WTC11 (cell line): ENCODE results near the gene CLCNKB. TPM values are rescaled to one million over a fixed set of nuclear protein-coding genes. Genes with fewer than 3 reads are reported as not detected.
"Not testable (repeated sequence)": the region's sequence is repeated elsewhere in the genome, so short reads cannot be mapped to it uniquely, and the experiment has no call there.

Experiments
- ATAC-seq: fragments of 200-7000 bp; cut with Tn5 transposase; 2 replicates; pipeline ENCODE4 v1.10.0; 2021; ENCODE audit warnings: mild to moderate bottlenecking, moderate library complexity
- CTCF ChIA-PET: fragments of 300-600 bp; sonication (Branson Sonifier 250); formaldehyde crosslinking; loops from one replicate; lab custom pipeline; 2021; ENCODE audit warnings: antibody characterized with exemption; lab: Charles Lee
- POLR2A ChIA-PET: fragments of 350-600 bp; sonication (Branson Sonifier 250); formaldehyde crosslinking; loops from one replicate; lab custom pipeline; 2021; ENCODE audit warnings: antibody characterized with exemption; lab: Charles Lee
- DNase-seq: peaks from one replicate; pipeline ENCODE4 v3.0.0; 2021; ENCODE audit warnings: low spot score
- H3K27ac Mint-ChIP-seq: 2 replicates; pipeline ENCODE4 v1.8.0; 2021; ENCODE audit warnings: mixed read lengths
- H3K27me3 Mint-ChIP-seq: 2 replicates; pipeline ENCODE4 v1.8.0; 2021; ENCODE audit warnings: low read depth, mild to moderate bottlenecking, moderate library complexity, mixed read lengths
- H3K36me3 Mint-ChIP-seq: 2 replicates; pipeline ENCODE4 v1.8.0; 2021; ENCODE audit warnings: mixed read lengths
- H3K4me1 Mint-ChIP-seq: 2 replicates; pipeline ENCODE4 v1.8.0; 2022; ENCODE audit warnings: mixed read lengths
- H3K4me3 Mint-ChIP-seq: 2 replicates; pipeline ENCODE4 v1.8.0; 2021; ENCODE audit warnings: mild to moderate bottlenecking, moderate library complexity, mixed read lengths
- H3K9me3 Mint-ChIP-seq: 2 replicates; pipeline ENCODE4 v1.8.0; 2021; ENCODE audit warnings: mixed read lengths
- FOXK1 ChIP-seq: sonication (generic); formaldehyde crosslinking; IDR thresholded peaks from 2 replicates; pipeline ENCODE4 v1.8.0; 2022; ENCODE audit warnings: mild to moderate bottlenecking, moderate library complexity, missing genetic modification reagents
- GTF2I ChIP-seq: fragments of 250-450 bp; sonication (Bioruptor Pico); conservative IDR thresholded peaks from 2 replicates; pipeline ENCODE4 v1.4.0; 2021; ENCODE audit warnings: mild to moderate bottlenecking
- HMGA2 ChIP-seq: fragments of 250-450 bp; sonication (Bioruptor Pico); IDR thresholded peaks from 2 replicates; pipeline ENCODE4 v1.4.0; 2021; ENCODE audit warnings: mild to moderate bottlenecking, moderate library complexity
- SP1 ChIP-seq: sonication (generic); formaldehyde crosslinking; conservative IDR thresholded peaks from 2 replicates; pipeline ENCODE4 v1.8.1; 2022; ENCODE audit warnings: missing genetic modification reagents
- ZNF263 ChIP-seq: sonication (generic); formaldehyde crosslinking; IDR thresholded peaks from 2 replicates; pipeline ENCODE4 v1.8.1; 2022; ENCODE audit warnings: low read depth, mild to moderate bottlenecking, moderate library complexity, missing genetic modification reagents
- total RNA-seq: library from RNA; stranded (reverse); gene quantifications from 3 replicates; pipeline ENCODE4 v1.2.3, GENCODE V29; 2021
- TF ChIP-seq, protein P1 (sequence below): sonication (generic); formaldehyde crosslinking; IDR thresholded peaks from 2 replicates; pipeline ENCODE4 v1.8.1; 2022; ENCODE audit warnings: mild to moderate bottlenecking, moderate library complexity, missing genetic modification reagents
- TF ChIP-seq, protein P2 (sequence below): sonication (generic); formaldehyde crosslinking; IDR thresholded peaks from 2 replicates; pipeline ENCODE4 v1.8.0; 2023; ENCODE audit warnings: missing genetic modification reagents
- TF ChIP-seq, protein P3 (sequence below): fragments of 200-600 bp; IDR thresholded peaks from 2 replicates; pipeline ENCODE4 v1.8.0; 2022; ENCODE audit warnings: antibody characterized with exemption
- TF ChIP-seq, protein P4 (sequence below): fragments of 250-450 bp; sonication (Bioruptor Pico); IDR thresholded peaks from 2 replicates; pipeline ENCODE4 v1.9.0; 2021; ENCODE audit warnings: moderate library complexity, mild to moderate bottlenecking, inconsistent platforms, borderline replicate concordance
- TF ChIP-seq, protein P5 (sequence below): sonication (generic); formaldehyde crosslinking; IDR thresholded peaks from 2 replicates; pipeline ENCODE4 v1.8.1; 2023; ENCODE audit warnings: mild to moderate bottlenecking, moderate library complexity, missing genetic modification reagents

Gene CLCNKB
- total RNA-seq, 1 experiment from 2014 or later = 1.8 TPM

DNA sequence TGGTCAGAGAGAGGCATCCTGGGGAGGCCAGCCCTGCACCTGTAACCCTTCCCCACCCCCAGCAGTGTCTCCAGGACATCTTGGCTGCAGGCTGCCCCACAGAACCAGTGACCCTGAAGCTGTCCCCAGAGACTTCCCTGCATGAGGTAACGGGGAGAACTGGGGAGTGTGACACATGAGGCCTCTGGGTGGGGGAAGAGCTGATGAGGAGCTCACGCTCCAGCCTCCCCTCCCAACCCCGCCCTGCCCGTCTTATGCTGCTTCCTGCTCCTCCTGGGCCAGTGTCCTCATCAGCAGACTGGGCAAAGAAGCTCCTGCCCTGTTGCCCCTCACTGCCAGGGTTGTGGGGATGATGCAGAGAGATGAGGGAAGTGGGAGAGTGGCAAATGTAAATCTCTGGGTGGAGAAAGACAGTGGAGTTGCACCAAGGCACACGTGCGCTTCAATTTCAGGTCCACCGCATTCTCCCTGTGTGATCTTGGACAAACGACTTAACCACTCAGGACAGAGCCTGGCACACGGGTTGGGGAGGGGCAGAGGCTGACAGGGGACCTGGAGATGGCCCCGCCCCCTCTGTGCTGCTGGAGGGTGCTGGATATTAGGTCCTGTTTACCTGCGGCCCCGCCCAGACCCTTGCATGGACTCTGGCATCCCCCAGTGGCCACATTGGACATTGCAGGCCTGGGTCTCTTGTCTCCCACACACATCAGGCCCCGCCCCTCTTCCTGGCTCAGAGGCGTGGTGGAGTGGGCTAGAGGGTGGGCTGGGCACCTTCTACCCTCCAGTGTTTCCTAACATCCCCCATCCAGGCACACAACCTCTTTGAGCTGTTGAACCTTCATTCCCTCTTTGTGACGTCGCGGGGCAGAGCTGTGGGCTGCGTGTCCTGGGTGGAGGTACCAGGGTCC lies 12.3 kb downstream of the CLCNKB start:
- ATAC-seq (peak; percentile 97), DNase-seq (peak; percentile 99)
- TF ChIP-seq, protein P1, sequence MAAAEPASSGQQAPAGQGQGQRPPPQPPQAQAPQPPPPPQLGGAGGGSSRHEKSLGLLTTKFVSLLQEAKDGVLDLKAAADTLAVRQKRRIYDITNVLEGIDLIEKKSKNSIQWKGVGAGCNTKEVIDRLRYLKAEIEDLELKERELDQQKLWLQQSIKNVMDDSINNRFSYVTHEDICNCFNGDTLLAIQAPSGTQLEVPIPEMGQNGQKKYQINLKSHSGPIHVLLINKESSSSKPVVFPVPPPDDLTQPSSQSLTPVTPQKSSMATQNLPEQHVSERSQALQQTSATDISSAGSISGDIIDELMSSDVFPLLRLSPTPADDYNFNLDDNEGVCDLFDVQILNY = 0 out of 2 replicates have a peak, but pooled peaks have one; percentile 26
- no peak for TF ChIP-seq GTF2I (CRISPR knock-in tag)
- TF ChIP-seq SP1 = peak; percentile 54; the same call in 1 of the 2 replicates
- no peak for TF ChIP-seq ZNF263
- peak; percentile 59; the same call in 1 of the 2 replicates for TF ChIP-seq FOXK1
- no peak for TF ChIP-seq HMGA2
- TF ChIP-seq, protein P2, sequence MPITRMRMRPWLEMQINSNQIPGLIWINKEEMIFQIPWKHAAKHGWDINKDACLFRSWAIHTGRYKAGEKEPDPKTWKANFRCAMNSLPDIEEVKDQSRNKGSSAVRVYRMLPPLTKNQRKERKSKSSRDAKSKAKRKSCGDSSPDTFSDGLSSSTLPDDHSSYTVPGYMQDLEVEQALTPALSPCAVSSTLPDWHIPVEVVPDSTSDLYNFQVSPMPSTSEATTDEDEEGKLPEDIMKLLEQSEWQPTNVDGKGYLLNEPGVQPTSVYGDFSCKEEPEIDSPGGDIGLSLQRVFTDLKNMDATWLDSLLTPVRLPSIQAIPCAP (CRISPR knock-in tag) = no peak
- TF ChIP-seq, protein P3, sequence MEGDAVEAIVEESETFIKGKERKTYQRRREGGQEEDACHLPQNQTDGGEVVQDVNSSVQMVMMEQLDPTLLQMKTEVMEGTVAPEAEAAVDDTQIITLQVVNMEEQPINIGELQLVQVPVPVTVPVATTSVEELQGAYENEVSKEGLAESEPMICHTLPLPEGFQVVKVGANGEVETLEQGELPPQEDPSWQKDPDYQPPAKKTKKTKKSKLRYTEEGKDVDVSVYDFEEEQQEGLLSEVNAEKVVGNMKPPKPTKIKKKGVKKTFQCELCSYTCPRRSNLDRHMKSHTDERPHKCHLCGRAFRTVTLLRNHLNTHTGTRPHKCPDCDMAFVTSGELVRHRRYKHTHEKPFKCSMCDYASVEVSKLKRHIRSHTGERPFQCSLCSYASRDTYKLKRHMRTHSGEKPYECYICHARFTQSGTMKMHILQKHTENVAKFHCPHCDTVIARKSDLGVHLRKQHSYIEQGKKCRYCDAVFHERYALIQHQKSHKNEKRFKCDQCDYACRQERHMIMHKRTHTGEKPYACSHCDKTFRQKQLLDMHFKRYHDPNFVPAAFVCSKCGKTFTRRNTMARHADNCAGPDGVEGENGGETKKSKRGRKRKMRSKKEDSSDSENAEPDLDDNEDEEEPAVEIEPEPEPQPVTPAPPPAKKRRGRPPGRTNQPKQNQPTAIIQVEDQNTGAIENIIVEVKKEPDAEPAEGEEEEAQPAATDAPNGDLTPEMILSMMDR = peak; percentile 96
- TF ChIP-seq, protein P4, sequence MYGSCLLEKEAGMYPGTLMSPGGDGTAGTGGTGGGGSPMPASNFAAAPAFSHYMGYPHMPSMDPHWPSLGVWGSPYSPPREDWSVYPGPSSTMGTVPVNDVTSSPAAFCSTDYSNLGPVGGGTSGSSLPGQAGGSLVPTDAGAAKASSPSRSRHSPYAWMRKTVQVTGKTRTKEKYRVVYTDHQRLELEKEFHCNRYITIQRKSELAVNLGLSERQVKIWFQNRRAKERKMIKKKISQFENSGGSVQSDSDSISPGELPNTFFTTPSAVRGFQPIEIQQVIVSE (CRISPR knock-in tag) = no peak
- TF ChIP-seq, protein P5, sequence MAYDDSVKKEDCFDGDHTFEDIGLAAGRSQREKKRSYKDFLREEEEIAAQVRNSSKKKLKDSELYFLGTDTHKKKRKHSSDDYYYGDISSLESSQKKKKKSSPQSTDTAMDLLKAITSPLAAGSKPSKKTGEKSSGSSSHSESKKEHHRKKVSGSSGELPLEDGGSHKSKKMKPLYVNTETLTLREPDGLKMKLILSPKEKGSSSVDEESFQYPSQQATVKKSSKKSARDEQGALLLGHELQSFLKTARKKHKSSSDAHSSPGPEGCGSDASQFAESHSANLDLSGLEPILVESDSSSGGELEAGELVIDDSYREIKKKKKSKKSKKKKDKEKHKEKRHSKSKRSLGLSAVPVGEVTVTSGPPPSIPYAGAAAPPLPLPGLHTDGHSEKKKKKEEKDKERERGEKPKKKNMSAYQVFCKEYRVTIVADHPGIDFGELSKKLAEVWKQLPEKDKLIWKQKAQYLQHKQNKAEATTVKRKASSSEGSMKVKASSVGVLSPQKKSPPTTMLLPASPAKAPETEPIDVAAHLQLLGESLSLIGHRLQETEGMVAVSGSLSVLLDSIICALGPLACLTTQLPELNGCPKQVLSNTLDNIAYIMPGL = no peak
- no peak overlapping the region for H3K27ac Mint-ChIP-seq
- no peaks in the 10 kb centered on the region for H3K36me3 Mint-ChIP-seq
- POLR2A ChIA-PET = no interaction called here
- CTCF ChIA-PET = interaction anchor here (0.5 to 2.5 kb wide), 26 partner anchors 8 to 774 kb away, joined by 3 to 16 read pairs (median 4); partner anchors contain the start of genes FAM131C, HSPB7 and SRARP
- H3K27me3 Mint-ChIP-seq = no peaks in the 10 kb centered on the region; the same call in 1 of the 2 replicates
- H3K4me3 Mint-ChIP-seq = peak overlapping the region; percentile 24; the same call in 1 of the 2 replicates
- no peaks in the 10 kb centered on the region for H3K9me3 Mint-ChIP-seq
- peaks cover 7% of the 10 kb centered on the region for H3K4me1 Mint-ChIP-seq

DNA sequence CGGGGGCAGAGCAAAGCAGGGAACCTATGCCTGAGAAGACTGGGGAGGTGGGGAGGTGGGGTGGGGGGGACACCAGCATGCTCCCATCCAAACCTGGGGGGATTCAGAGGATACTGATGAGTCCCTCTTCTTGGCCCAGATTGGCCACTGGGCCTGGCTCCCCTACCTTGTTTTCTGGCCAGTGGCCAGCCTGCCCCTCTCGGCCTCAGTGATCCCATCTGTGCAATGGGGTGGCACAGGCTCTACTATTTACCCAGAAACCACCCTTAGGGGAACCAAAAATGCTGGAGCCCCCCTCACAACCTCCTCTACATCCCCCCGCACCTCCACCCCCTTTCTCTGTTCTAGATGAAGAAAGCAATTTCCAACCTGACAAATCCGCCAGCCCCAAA lies 12.9 kb downstream of the CLCNKB start:
- H3K36me3 Mint-ChIP-seq, H3K9me3 Mint-ChIP-seq, DNase-seq, H3K27me3 Mint-ChIP-seq, ATAC-seq, H3K4me3 Mint-ChIP-seq, POLR2A ChIA-PET, H3K4me1 Mint-ChIP-seq, H3K27ac Mint-ChIP-seq: not testable (repeated sequence)
- CTCF ChIA-PET = interaction anchor here (0.6 to 2.5 kb wide), 11 partner anchors 16 to 775 kb away, joined by 3 to 16 read pairs (median 6); partner anchors contain the start of gene FAM131C

DNA sequence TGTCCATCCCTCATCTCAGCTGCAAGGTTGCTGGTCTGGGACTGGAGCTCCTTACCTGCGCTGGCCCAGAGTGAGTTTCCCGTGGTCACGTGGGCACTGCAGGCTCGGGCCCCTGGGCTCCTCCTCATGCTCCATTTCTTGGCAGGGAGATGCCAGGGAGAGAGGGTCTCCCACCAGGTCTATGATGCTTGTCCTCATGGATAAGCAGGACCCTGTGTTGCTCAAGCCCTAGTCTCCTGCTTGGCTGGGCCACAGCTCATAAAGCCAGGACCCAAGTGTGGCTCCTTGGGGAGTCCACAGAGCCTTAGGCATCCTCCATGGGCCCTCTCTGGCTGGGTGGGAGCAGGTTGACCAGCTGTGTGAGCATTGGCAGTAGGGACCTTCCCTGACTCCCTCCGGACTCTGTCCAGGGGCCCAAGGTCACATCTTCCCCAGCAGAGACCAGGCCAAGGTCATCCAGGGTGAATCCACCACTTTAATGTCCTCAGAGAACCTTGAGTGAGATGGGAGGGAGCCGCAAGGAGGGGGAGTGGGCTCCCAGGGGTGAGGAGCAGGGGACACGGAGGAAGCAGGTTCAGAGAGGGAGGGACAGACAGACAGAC lies 13.8 kb downstream of the CLCNKB start:
- DNase-seq, H3K4me1 Mint-ChIP-seq, POLR2A ChIA-PET, H3K4me3 Mint-ChIP-seq, H3K9me3 Mint-ChIP-seq, ATAC-seq, H3K36me3 Mint-ChIP-seq, H3K27me3 Mint-ChIP-seq, H3K27ac Mint-ChIP-seq: not testable (repeated sequence)
- CTCF ChIA-PET = interaction anchor here (0.7 to 1.0 kb wide), 3 partner anchors 13 to 45 kb away, joined by 3 to 5 read pairs (median 3); no protein-coding TSS in a partner anchor

DNA sequence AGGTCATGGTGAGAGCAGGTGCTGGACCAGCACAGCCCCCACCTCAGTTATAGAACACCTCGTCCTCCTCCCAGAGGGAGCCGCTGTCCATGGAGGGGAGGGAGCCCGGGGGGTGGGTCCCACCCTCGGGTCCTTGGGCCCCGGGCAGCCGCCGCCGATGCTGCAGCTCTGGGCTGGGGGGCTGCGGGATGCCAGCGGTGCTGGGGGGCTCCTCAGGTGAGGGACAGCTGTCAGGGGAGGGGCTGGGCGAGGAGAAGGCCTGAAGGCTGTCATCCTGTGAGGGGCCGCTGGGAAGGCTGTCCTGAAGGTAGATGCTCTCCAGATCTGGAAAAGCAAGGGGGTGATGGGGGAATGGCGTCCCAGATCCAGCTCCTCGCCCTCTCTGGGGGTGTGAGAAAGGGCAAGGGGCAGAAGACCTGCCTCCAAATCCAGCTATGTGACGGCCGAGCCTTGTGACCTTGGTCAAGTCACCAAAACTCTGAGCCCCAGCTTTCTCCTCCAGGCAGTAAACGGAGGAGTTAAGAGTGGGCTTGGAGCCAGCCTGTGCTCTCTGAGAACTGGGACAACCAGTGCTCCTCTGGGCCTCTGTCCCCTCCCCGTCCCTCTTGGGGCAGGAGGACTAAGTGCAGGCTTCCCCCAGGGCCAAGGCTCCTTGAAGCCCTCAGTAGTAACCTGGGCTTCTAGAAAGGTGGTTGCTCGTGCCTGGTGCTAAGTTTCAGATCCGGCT lies 15.0 kb downstream of the CLCNKB start:
- CTCF ChIA-PET = interaction anchor here (0.6 to 1.4 kb wide), 2 partner anchors 9 to 26 kb away, joined by 4 to 6 read pairs; no protein-coding TSS in a partner anchor
- H3K4me3 Mint-ChIP-seq, DNase-seq, H3K9me3 Mint-ChIP-seq, H3K27me3 Mint-ChIP-seq, H3K36me3 Mint-ChIP-seq, H3K27ac Mint-ChIP-seq, POLR2A ChIA-PET, ATAC-seq: not testable (repeated sequence)
- H3K4me1 Mint-ChIP-seq = peaks cover 11% of the 10 kb centered on the region
